Measurements from ENCODE around the gene OR2AG2.

- TF ChIP-seq POLR2A (IDR thresholded peaks at IDR 0.05) (no peak), CTCF (IDR thresholded peaks at IDR 0.05) (no peak)
Measured at GRCh38 chr11:6735306-6735705, 36.5 kb downstream of the OR2AG2 start.
